ENCODE measurements around the gene ANKRD36C.
A peak's percentile ranks its signal among the peaks of the same experiment; 100 is the strongest.
"Not testable (repeated sequence)": the region's sequence is repeated elsewhere in the genome, so short reads cannot be mapped to it uniquely, and the experiment has no call there.

ANKRD36C gene

DNA sequence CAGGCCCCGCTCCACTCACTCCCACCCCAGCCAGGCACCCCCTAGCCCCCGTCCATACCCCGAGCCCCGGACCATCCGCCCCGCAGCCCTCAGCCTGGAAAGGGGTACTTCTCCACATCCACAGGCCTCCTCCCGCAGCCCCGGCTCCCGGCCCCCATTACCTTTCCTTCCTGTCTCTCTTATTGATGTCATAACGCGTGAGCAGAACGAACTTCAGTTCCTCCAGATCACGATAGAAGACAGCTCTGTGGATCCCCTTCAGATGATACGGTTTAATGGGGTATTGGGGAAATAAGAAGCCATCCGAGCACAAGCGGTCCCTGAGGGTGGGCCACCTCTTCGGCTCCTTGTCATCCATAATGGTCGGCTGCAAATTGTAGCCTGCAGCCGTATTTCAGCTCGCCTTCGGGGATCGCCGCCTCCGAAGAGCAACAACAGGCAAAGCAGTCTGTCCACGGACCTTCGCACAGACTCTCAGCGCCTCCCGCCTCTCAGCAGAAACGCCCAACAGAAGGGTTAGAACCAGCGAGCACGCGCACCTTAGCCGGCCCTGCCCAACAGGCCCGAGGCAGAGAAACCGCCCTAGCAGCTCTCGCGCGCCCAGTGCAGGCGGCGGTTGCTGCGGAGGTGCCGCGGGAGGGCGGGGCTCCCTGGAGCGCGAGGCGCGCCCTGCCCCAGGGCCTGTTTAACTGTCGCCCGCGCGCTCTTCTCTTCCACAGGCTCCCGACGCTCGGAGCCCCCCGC, at the start of gene ANKRD36C:
TSS of gene ANKRD36C (minus strand) at position 474 of the 744 bp plus-strand sequence. CDS start at position 358, 116 bp downstream.
- H3K36me3 ChIP-seq (ENCODE audit: control insufficient read depth, insufficient read depth, low read length, severe bottlenecking); H3K9me3 ChIP-seq (ENCODE audit: control insufficient read depth, low read length); H3K27me3 ChIP-seq (replicated peaks; ENCODE audit: control insufficient read depth, insufficient read depth, low read length); H3K4me1 ChIP-seq (ENCODE audit: control insufficient read depth, insufficient read depth, low read length): not testable (repeated sequence)
- DNase-seq (ENCODE audit: low read depth) = peak; percentile 36
- peak within 1 kb of the TSS; percentile 89 for H3K9ac ChIP-seq (ENCODE audit: low read length)
- H3K4me3 ChIP-seq (ENCODE audit: low read length) = peak within 1 kb of the TSS; percentile 90

DNA sequence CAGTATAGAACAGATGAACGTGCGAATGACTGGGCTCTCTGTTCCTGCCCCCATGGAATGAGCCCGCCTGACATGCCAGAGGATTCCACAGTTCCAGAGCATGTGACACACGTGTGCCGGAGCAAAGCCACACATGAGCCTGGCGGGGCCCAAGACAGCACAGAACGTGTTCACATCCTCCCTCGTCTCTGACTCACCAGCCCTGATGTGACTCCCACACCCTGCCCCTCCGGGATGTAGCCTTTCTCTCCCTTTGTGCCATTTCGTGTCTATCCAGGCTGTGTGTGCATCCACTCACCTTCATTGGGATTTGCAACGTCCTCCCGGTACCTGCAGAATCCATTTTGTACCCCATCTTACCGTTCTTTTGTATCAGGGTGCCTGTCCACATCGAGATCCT, 43.9 kb upstream of the ANKRD36C start:
- H3K9me3 ChIP-seq (ENCODE audit: control insufficient read depth, low read length); H3K9ac ChIP-seq (ENCODE audit: low read length): not testable (repeated sequence)

DNA sequence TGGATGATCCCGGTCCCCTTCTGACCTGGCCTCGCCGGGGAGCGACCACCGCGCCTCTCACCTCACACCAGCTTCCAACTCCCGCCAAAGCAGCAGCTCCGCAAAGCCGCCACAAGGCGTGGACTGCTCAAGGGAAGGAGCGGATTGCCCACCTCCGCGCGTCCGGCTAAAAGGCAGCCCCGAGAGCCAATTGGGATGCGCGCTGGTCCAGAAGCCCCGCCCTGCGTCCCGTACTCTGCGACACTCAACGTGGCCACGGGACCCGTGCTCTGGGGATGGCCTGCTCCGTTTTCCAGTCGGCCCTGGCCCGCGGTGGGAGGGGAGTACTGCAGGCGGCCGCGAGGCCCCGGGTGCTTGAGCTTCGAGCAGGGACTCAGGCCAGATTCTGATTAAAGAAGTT, 43.2 kb upstream of the ANKRD36C start, which contains the start of gene GPAT2:
TSS of gene GPAT2 (minus strand) at position 125 of the 400 bp plus-strand sequence. CDS start 2,557 bp downstream, outside the sequence.
- H3K4me1 ChIP-seq (ENCODE audit: control insufficient read depth, insufficient read depth, low read length); H3K36me3 ChIP-seq (ENCODE audit: control insufficient read depth, insufficient read depth, low read length, severe bottlenecking); DNase-seq (ENCODE audit: low read depth); H3K27me3 ChIP-seq (replicated peaks; ENCODE audit: control insufficient read depth, insufficient read depth, low read length); H3K4me3 ChIP-seq (ENCODE audit: low read length); H3K9ac ChIP-seq (ENCODE audit: low read length); H3K9me3 ChIP-seq (ENCODE audit: control insufficient read depth, low read length): not testable (repeated sequence)

More for the DNA sequence above, 43.9 kb upstream of the ANKRD36C start:
- not testable (repeated sequence) for DNase-seq (ENCODE audit: low read depth); H3K36me3 ChIP-seq (ENCODE audit: control insufficient read depth, insufficient read depth, low read length, severe bottlenecking); H3K4me1 ChIP-seq (ENCODE audit: control insufficient read depth, insufficient read depth, low read length); H3K27me3 ChIP-seq (replicated peaks; ENCODE audit: control insufficient read depth, insufficient read depth, low read length); H3K4me3 ChIP-seq (ENCODE audit: low read length)

DNA sequence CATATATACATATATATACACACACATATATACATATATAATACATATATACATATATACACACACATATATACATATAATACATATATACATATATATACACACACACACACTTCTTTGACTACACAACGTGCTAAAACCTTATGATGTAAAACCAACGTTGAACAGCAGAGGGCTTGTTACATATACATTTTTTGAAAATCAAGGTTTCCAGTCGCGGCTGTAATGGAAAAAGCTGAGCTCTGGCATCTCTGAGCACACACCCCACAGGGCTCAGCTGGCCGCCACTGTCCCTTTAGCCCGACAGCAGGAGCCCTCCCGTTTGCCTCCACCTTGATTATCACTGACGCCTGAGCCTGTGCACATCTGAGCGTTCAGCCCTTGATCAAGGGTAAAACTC, 42.4 kb upstream of the ANKRD36C start:
- H3K4me1 ChIP-seq (ENCODE audit: control insufficient read depth, insufficient read depth, low read length); DNase-seq (ENCODE audit: low read depth); H3K27me3 ChIP-seq (replicated peaks; ENCODE audit: control insufficient read depth, insufficient read depth, low read length); H3K9me3 ChIP-seq (ENCODE audit: control insufficient read depth, low read length); H3K9ac ChIP-seq (ENCODE audit: low read length); H3K36me3 ChIP-seq (ENCODE audit: control insufficient read depth, insufficient read depth, low read length, severe bottlenecking); H3K4me3 ChIP-seq (ENCODE audit: low read length): not testable (repeated sequence)

DNA sequence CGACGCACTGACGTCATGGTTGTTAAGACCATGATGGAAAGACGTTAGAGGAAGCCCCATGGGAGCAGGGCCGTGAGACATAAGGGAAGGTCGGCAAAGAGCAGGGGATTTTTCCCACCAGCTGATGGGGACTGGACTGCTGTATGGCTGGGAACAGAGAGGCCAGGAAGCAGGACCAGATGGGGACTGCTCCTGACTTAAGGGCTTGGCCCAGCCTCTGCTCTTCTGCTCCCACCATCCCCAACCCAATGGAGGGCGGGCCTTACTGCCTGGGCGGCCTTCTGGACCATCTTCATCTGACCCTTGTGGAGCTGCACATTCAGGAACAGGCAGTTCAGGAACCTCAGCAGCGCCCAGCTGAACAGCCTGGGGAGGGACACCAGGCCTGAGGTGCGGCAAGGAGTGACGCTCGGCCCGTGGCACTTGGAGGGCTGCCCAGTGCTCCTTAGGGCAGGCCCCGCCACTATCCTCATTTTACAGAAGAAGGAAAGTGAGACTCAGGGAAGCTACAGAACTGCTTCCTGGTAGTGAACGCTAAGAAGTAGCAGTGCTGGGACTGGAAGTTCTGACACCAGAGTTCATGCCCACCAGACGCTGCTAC, 36.2 kb upstream of the ANKRD36C start:
- not testable (repeated sequence) for H3K27me3 ChIP-seq (replicated peaks; ENCODE audit: control insufficient read depth, insufficient read depth, low read length); H3K4me3 ChIP-seq (ENCODE audit: low read length); H3K36me3 ChIP-seq (ENCODE audit: control insufficient read depth, insufficient read depth, low read length, severe bottlenecking); H3K9me3 ChIP-seq (ENCODE audit: control insufficient read depth, low read length); H3K9ac ChIP-seq (ENCODE audit: low read length); DNase-seq (ENCODE audit: low read depth); H3K4me1 ChIP-seq (ENCODE audit: control insufficient read depth, insufficient read depth, low read length)

DNA sequence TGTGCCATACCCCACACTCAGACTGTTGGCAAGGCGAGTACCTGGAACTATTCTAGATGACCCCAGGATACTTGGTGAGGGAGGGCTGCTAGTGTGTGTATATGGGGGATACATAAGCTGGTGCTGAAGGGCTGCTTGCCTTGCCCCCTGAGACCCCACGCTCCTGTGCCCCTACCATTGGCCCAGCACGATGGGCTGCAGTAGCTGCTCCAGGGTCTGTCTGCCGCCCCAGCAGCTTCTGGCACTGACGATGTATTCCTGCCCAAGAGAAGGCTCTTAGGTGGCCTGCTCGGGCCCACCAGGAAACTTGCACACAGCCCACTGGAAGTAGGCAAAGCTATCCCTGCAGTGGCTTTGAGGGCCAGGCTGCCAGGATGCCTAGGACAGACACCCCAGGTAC, 34.1 kb upstream of the ANKRD36C start:
- DNase-seq (ENCODE audit: low read depth); H3K4me3 ChIP-seq (ENCODE audit: low read length); H3K4me1 ChIP-seq (ENCODE audit: control insufficient read depth, insufficient read depth, low read length); H3K9me3 ChIP-seq (ENCODE audit: control insufficient read depth, low read length); H3K27me3 ChIP-seq (replicated peaks; ENCODE audit: control insufficient read depth, insufficient read depth, low read length); H3K36me3 ChIP-seq (ENCODE audit: control insufficient read depth, insufficient read depth, low read length, severe bottlenecking); H3K9ac ChIP-seq (ENCODE audit: low read length): not testable (repeated sequence)

DNA sequence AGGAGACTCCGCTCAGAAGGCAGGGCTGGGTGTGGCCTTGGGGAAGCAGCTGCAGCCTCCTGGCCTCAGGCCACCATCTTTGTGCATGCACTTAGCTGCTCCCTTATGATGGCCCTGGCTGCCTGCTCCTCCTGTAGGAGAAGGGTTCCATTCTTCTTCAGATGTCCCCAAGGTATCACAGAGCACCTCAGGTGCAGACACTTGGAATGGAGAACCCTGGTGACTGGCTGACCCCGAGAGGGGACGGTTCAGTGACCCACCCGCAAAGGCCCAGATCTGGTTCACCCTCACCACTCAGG, 33.5 kb upstream of the ANKRD36C start:
- Histone ChIP-seq H3K4me3 (ENCODE audit: low read length) (no peak overlapping the region), H3K27me3 (replicated peaks; ENCODE audit: control insufficient read depth, insufficient read depth, low read length) (no peaks in the 10 kb centered on the region), H3K4me1 (ENCODE audit: control insufficient read depth, insufficient read depth, low read length) (no peaks in the 10 kb centered on the region), H3K9me3 (ENCODE audit: control insufficient read depth, low read length) (no peaks in the 10 kb centered on the region), H3K36me3 (ENCODE audit: control insufficient read depth, insufficient read depth, low read length, severe bottlenecking) (no peaks in the 10 kb centered on the region), H3K9ac (ENCODE audit: low read length) (no peak overlapping the region)
- no peak for DNase-seq (ENCODE audit: low read depth)

DNA sequence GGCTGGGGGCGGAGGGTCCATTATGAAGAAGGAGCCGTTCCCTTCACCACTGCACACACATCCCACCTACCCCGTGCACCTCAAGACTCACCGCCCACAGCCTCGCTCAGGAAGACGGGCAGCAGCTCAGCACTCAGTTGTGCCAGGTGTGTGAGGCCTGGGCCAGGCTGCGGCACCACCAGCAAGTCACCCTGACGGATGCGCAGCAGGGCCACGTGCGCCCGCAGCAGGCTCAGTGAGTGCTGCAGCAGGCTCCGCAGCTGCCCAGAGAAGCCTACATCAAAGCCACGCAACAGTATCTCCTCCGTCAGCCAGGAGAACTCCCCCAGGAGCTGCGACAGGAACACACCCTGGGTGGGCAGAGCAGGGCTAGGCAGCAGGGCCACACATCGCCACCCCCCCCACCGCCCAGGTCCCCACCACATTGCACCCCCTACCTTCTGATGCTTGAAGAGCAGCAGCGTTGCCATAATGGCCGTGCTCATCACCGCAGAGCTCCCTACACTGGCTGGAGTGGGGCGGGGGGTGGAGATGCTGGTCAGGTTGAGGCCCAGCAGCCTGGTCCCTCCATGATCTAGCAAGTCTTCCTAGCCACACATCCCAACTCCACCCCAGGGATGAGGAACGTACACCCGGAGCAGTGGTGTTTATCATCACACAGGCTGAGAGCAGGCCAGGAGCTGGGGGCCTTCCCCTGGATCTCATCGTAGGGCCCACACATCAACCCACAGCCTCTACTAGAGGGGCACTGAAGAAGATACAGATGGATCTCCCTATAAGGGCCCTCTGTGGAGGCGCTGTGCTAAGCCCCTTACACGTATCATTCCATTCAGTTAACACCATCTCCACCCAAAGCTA, 32.9 kb upstream of the ANKRD36C start:
- H3K9ac ChIP-seq (ENCODE audit: low read length) = no peak overlapping the region
- H3K4me1 ChIP-seq (ENCODE audit: control insufficient read depth, insufficient read depth, low read length) = no peaks in the 10 kb centered on the region
- no peaks in the 10 kb centered on the region for H3K36me3 ChIP-seq (ENCODE audit: control insufficient read depth, insufficient read depth, low read length, severe bottlenecking)
- no peaks in the 10 kb centered on the region for H3K27me3 ChIP-seq (replicated peaks; ENCODE audit: control insufficient read depth, insufficient read depth, low read length)
- no peaks in the 10 kb centered on the region for H3K9me3 ChIP-seq (ENCODE audit: control insufficient read depth, low read length)
- no peak overlapping the region for H3K4me3 ChIP-seq (ENCODE audit: low read length)
- DNase-seq (ENCODE audit: low read depth) = no peak

DNA sequence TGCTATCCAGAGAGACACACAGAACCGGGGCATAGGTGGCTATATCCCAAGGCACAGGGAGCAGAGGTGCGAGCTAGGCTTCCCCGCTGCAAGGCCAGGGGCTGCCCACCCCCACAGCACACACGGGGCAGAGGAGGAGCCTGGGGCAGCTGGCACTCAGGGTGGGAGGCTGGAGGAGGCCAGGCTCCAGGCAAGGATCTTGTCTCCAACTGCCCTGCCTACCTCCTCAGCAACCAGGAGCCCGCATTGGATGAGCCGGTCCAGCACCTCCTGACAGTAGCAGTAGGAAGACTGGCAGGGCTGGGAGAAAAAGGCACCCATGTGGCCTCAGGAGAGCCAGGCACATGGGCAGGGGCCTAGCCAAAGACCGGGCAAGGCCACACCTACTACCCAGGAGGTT, 32.1 kb upstream of the ANKRD36C start:
- H3K9ac ChIP-seq (ENCODE audit: low read length); H3K36me3 ChIP-seq (ENCODE audit: control insufficient read depth, insufficient read depth, low read length, severe bottlenecking); H3K9me3 ChIP-seq (ENCODE audit: control insufficient read depth, low read length); H3K27me3 ChIP-seq (replicated peaks; ENCODE audit: control insufficient read depth, insufficient read depth, low read length); DNase-seq (ENCODE audit: low read depth); H3K4me3 ChIP-seq (ENCODE audit: low read length); H3K4me1 ChIP-seq (ENCODE audit: control insufficient read depth, insufficient read depth, low read length): not testable (repeated sequence)

DNA sequence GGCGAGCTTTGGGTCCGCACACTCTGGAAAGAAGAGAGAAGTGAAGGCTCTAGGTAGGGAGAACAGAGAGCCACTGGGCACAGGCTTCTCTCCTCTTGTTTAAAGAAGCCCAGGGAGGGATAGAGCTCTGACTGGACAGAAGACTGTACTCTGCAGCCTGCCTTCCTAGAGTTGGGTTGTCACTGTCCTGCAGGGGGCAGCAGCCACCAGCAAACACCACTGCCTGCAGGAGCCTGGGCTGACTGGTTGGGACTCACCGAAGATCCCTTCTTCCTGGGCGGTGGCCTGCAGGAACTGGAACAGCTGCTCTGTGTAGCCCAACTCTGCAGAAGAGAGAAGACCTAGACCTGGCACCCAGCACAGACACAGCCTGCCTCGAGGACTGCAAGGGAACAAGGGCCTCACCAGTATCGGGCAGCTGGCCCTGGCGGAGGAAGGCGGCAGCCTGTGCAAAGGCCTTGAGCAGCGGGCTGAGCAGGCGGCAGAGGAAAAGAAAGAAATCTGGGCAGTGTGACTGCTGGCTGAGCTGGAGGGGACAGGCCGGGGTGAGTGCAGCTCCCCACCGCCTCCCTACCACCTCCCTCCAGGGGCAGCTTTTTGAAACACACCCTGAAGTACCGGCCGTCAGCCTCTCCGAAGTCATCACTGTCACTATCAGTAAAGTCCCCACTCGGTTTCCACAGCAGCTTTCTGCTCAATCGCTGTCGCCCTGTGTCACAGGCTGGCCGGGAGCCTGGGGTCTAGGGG, 31.2 kb upstream of the ANKRD36C start:
- not testable (repeated sequence) for H3K27me3 ChIP-seq (replicated peaks; ENCODE audit: control insufficient read depth, insufficient read depth, low read length); H3K9ac ChIP-seq (ENCODE audit: low read length); H3K4me1 ChIP-seq (ENCODE audit: control insufficient read depth, insufficient read depth, low read length); H3K36me3 ChIP-seq (ENCODE audit: control insufficient read depth, insufficient read depth, low read length, severe bottlenecking); H3K4me3 ChIP-seq (ENCODE audit: low read length); H3K9me3 ChIP-seq (ENCODE audit: control insufficient read depth, low read length)
- DNase-seq (ENCODE audit: low read depth) = peak; percentile 83

DNA sequence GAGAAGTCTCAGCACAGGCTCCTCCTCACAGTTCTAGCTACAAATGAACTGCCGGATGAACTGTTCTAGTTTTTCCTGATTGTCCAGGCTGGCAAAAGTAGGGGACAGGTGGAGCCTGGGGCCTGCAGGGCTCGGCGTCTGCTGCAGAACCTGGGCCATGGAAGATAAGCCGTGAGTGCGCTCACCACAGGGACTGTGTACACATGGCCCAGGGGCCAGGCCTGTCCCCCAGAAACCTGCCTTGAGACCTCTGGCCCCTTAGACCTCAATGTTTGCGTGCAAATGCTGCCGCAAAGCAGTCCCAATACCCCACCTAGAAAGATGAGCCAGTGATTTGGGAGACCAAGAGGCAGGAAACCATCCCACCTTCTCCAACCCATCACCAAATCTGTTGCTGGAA, 30.5 kb upstream of the ANKRD36C start:
- not testable (repeated sequence) for H3K27me3 ChIP-seq (replicated peaks; ENCODE audit: control insufficient read depth, insufficient read depth, low read length); H3K4me1 ChIP-seq (ENCODE audit: control insufficient read depth, insufficient read depth, low read length); H3K36me3 ChIP-seq (ENCODE audit: control insufficient read depth, insufficient read depth, low read length, severe bottlenecking); H3K9me3 ChIP-seq (ENCODE audit: control insufficient read depth, low read length); H3K4me3 ChIP-seq (ENCODE audit: low read length); H3K9ac ChIP-seq (ENCODE audit: low read length); DNase-seq (ENCODE audit: low read depth)
